Subcutaneous adipose tissue (tissue), 4 donors: ENCODE data around the gene P2RX1. TPM values are rescaled to one million over a fixed set of nuclear protein-coding genes. Genes with fewer than 3 reads are reported as not detected.

ENCODE experiments used
- total RNA-seq, 4 donors: library from RNA; depleted of rRNA; stranded (reverse); fragments of >200 nt; gene quantifications; one replicate each; pipeline ENCODE4 v1.1.0, GENCODE V29; 2016
- TF ChIP-seq, protein P1 (sequence below): fragments of 450-650 bp; IDR thresholded peaks from one replicate; pipeline ENCODE4 v1.5.1; 2016; ENCODE audit warnings: low read depth, mild to moderate bottlenecking, control low read depth, antibody characterized with exemption, moderate library complexity

The P2RX1 gene
- total RNA-seq, 4 donors from 2014 or later = 0.94 to 9.3 (median 1.8) TPM

DNA sequence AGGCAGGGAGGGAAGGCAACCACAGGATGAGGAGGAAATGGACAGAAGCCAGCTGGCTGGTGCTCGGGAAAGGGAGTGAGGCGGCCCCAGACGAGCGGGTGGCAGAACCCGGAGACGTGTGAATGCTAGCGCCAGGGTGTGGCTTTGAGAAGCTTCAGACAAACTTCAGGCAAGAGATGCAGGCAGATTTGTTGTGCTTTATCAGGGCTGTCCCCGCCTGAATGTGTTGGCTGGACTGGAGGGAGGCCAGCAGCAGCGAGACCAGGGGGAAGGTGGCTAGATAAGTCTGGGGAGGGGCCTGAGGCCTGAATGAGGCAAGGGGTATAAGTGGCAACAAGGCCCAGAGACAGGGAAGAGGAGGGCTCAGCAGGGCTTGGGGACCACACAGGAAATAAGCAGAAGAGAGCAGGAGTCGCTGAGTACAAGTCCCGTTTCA is 45.4 kb downstream of the P2RX1 start:
- TF ChIP-seq, protein P1, sequence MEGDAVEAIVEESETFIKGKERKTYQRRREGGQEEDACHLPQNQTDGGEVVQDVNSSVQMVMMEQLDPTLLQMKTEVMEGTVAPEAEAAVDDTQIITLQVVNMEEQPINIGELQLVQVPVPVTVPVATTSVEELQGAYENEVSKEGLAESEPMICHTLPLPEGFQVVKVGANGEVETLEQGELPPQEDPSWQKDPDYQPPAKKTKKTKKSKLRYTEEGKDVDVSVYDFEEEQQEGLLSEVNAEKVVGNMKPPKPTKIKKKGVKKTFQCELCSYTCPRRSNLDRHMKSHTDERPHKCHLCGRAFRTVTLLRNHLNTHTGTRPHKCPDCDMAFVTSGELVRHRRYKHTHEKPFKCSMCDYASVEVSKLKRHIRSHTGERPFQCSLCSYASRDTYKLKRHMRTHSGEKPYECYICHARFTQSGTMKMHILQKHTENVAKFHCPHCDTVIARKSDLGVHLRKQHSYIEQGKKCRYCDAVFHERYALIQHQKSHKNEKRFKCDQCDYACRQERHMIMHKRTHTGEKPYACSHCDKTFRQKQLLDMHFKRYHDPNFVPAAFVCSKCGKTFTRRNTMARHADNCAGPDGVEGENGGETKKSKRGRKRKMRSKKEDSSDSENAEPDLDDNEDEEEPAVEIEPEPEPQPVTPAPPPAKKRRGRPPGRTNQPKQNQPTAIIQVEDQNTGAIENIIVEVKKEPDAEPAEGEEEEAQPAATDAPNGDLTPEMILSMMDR = no peak

DNA sequence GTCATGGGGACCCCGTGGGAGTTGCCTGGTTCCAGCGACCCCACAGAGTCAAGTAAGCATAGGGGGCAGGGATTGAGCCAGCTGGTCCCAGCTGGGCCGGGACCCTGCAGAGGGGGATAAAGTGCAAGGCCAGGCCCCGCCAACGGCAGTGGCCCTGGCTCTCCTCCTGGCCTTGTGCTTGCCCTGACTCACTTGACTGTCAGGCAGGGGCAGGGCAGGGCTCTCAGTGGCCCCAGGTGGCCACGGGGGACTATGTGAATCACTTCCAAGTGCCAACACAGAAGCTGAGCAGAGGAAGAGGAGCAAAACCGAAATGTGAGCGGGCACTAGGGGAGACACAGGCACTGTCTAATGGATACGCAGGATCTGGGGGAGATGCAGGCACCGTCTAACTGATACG is 48.7 kb downstream of the P2RX1 start:
- TF ChIP-seq, protein P1 = no peak

DNA sequence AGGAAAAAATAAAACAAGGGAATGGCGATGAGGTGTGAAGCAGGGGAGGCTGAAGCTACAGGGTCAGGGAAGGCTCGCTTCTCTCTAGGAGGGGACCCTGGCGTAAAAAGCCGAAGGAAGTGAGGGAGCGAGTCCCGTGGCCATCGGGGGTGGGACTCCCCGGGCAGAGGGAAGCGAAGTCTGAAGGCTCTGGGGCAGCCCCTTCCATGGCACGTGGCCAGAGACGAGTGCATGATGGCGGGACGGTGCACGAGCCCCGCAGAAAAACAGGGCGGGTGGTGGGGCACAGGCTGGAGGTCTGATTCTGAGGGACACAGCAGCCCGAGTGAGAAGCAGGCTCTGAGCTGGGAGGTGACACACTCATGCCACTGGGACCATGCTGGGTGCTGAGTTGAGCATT is 49.2 kb downstream of the P2RX1 start:
- TF ChIP-seq, protein P1 = no peak

DNA sequence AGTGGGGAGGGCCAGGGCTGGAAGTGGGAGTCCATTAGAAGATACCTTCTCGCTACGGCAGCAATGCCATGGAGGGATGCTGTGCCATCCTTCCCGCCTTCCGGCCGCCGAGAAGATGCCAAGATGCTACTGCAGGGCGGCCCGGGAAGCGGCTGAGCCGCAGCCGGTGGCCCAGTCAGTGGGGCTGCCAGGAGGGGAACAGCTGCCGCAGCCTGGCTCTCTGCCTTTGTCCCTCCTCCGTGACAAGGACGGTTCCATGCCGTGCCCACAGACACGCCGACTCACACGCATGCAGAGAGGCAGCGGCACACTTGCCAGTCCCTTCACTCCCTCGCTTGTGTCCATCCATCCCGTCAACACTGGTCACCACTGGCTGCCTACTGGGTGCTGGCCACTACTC is 50.0 kb downstream of the P2RX1 start:
- TF ChIP-seq, protein P1 = no peak

DNA sequence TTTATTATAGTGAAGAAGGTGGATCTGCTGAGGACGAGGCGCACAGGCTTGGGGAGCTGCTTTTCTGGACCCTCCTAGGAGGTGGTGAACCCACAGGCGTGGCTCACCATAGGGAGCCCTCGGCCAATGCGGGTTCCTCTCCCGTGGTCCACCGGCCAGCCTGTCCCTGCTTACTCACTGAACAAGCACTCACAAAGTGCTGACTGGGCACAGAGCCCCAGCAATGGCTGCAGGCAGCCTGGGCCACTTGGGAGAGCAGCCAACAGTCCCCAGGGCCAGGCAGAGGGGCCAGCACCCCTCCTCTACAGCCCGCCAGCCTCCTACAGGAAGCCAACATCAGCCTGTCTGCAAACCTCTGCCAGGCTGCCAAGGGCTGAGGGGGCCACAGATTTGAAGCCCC is 51.1 kb downstream of the P2RX1 start:
- TF ChIP-seq, protein P1 = no peak

DNA sequence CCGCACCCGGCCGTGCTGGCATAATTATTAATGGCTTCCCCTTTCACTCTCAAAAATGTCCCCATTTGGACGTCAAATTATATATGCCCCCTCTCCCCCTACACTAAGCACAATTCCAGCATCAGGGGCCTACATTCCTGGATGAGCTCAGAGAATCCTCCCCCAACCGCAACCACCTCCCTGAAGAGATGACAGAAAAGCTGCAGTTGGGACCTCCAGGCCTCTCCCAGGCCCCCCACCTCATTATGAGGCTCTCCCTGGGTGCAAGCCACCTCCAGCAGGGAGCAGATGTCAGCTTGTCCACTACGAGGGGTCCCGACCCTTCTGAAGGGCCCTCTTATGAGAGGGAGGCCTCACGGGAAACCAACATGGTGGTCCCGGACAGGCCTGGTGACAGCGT is 51.7 kb downstream of the P2RX1 start:
- TF ChIP-seq, protein P1 = no peak

DNA sequence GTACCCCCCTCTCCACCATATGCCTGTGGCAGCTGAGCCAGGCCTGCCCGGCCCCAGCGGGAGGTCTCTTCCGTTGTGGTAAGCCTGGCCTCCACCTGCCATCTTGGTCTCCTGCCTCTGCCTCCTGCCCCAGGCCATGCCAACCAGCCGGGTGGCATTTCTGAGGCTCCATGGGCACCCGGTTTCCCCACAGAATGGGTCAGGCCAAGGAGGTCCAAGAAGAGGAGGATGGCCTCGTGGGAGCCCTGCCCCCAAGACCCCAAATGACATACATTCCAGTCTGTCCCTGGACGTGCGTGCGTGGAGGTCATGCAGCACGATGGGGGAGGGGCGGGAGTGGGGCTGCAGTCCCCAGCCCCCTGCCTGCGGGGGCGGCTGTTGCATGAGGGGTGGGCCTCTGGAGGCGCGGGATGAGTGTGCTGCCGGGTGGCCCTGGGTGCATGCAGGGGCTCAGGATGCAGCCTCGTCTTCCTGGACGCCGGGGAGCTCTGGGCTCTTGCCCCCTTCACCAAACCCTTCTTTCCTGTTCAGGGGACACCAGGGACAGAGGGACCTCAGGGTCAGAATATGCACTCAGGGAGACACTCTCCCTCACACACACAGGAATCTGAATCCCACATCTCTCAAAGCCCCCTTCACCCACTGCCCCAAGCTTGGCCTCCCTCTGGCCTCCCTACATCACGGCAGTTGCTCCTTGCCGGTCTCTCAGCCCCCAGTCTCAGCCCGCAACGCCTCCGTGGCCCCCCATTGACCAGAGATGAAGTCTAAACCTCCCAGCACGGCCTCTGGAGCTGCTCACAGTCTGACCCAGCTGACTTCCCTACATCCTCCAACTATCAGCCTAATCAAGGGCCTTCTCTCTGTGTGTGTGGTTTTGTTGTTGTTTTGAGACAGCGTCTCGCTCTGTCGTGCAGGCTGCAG is 54.2 kb downstream of the P2RX1 start:
- TF ChIP-seq, protein P1 = no peak
